IMR-90 (cell line): ENCODE measurements around the gene CEBPA. TPM values are rescaled to one million over a fixed set of nuclear protein-coding genes. Genes with fewer than 3 reads are reported as not detected.

Experiments
- ATAC-seq: fragments of 200-7000 bp; cut with Tn5 transposase; 2 replicates; pipeline ENCODE4 v1.9.1; 2020; ENCODE audit warnings: low read depth, mild to moderate bottlenecking, moderate library complexity
- BruUV-seq: library from RNA; stranded (reverse); fragments of 400-500 nt; replicated peaks from 2 replicates; lab custom pipeline; 2021; lab: Mats Ljungman, UMichigan
- CTCF ChIA-PET: fragments of 300-600 bp; formaldehyde crosslinking; extraction: SDS; loops from one replicate; lab custom pipeline; 2021; ENCODE audit warnings: antibody characterized with exemption; lab: Yijun Ruan, JAX
- POLR2A ChIA-PET: fragments of 300-600 bp; sonication (Branson Sonifier 250); formaldehyde crosslinking; loops from one replicate; lab custom pipeline; 2022; ENCODE audit warnings: antibody characterized with exemption; ENCODE audit not compliant: unreplicated experiment; lab: Charles Lee
- DNase-seq: peaks from one replicate; pipeline ENCODE4 v3.0.0; 2013
- H2AFZ ChIP-seq: replicated peaks from 2 replicates; pipeline ENCODE3; 2013; ENCODE audit warnings: low read length, mild to moderate bottlenecking; ENCODE audit not compliant: poor library complexity
- H2AK5ac ChIP-seq: 2 replicates; pipeline ENCODE4 v1.6.1; 2013; ENCODE audit warnings: low read depth, low read length, inconsistent platforms
- H2AK9ac ChIP-seq: replicated peaks from 2 replicates; pipeline ENCODE3; 2013; ENCODE audit warnings: mild to moderate bottlenecking, low read depth, low read length, moderate library complexity; ENCODE audit not compliant: poor library complexity
- H2BK120ac ChIP-seq: 2 replicates; pipeline ENCODE4 v1.6.1; 2013; ENCODE audit warnings: low read depth, low read length, inconsistent platforms
- H2BK15ac ChIP-seq: 3 replicates; pipeline ENCODE4 v1.6.1; 2013; ENCODE audit warnings: low read depth, low read length, inconsistent platforms
- H2BK20ac ChIP-seq: 2 replicates; pipeline ENCODE4 v1.6.1; 2013; ENCODE audit warnings: low read depth, mild to moderate bottlenecking, inconsistent platforms, low read length, moderate library complexity
- H2BK5ac ChIP-seq: 2 replicates; pipeline ENCODE4 v1.6.1; 2013; ENCODE audit warnings: mild to moderate bottlenecking, low read depth, low read length, inconsistent platforms; ENCODE audit not compliant: poor library complexity, severe bottlenecking
- H3K14ac ChIP-seq: replicated peaks from 2 replicates; pipeline ENCODE4 v1.6.1; 2013; ENCODE audit warnings: low read depth, low read length, inconsistent platforms
- H3K18ac ChIP-seq: 2 replicates; pipeline ENCODE4 v1.6.1; 2013; ENCODE audit warnings: low read depth, low read length, control low read depth
- H3K23ac ChIP-seq: 2 replicates; pipeline ENCODE4 v1.6.1; 2013; ENCODE audit warnings: low read depth, low read length, inconsistent platforms
- H3K27ac ChIP-seq: 2 replicates; pipeline ENCODE4 v1.5.1; 2013; ENCODE audit warnings: mild to moderate bottlenecking, control low read depth, low read length; ENCODE audit not compliant: insufficient read depth
- H3K27me3 ChIP-seq: 2 replicates; pipeline ENCODE4 v1.6.1; 2013; ENCODE audit warnings: low read length; ENCODE audit not compliant: control insufficient read depth, insufficient read depth
- H3K36me3 ChIP-seq: 2 replicates; pipeline ENCODE4 v1.6.1; 2013; ENCODE audit warnings: low read length, mixed read lengths; ENCODE audit not compliant: control insufficient read depth, insufficient read depth
- H3K4ac ChIP-seq: 2 replicates; pipeline ENCODE4 v1.6.1; 2013; ENCODE audit warnings: low read depth, low read length, inconsistent platforms
- H3K4me1 ChIP-seq: 2 replicates; pipeline ENCODE4 v1.6.1; 2013; ENCODE audit warnings: low read length, mixed read lengths; ENCODE audit not compliant: control insufficient read depth, insufficient read depth
- H3K4me2 ChIP-seq: 2 replicates; pipeline ENCODE4 v1.6.1; 2013; ENCODE audit warnings: low read depth, mild to moderate bottlenecking, control low read depth, low read length, moderate library complexity
- H3K4me3 ChIP-seq: 2 replicates; pipeline ENCODE4 v1.5.1; 2013; ENCODE audit warnings: low read depth, mild to moderate bottlenecking, control low read depth, low read length, moderate library complexity; ENCODE audit not compliant: insufficient read depth
- H3K56ac ChIP-seq: 2 replicates; pipeline ENCODE4 v1.6.1; 2013; ENCODE audit warnings: low read length, inconsistent platforms; ENCODE audit not compliant: insufficient read depth; ENCODE audit errors: extremely low read depth
- H3K79me1 ChIP-seq, 2 experiments: 2 replicates each; pipeline ENCODE4 v1.6.1; 2013; ENCODE audit warnings: low read length in 2 of 2, inconsistent platforms in 1 of 2, low read depth in 1 of 2
- H3K9ac ChIP-seq: 2 replicates; pipeline ENCODE4 v1.6.1; 2013; ENCODE audit warnings: low read depth, low read length, control low read depth
- H3K9me1 ChIP-seq: 2 replicates; pipeline ENCODE4 v1.6.1; 2013; ENCODE audit warnings: low read length, inconsistent platforms; ENCODE audit not compliant: insufficient read depth
- H3K9me3 ChIP-seq: 2 replicates; pipeline ENCODE4 v1.6.1; 2013; ENCODE audit warnings: low read length; ENCODE audit not compliant: control insufficient read depth, insufficient read depth
- H4K20me1 ChIP-seq: 2 replicates; pipeline ENCODE4 v1.6.1; 2013; ENCODE audit warnings: low read length, inconsistent platforms; ENCODE audit not compliant: insufficient read depth
- H4K5ac ChIP-seq: 2 replicates; pipeline ENCODE4 v1.6.1; 2013; ENCODE audit warnings: mild to moderate bottlenecking, low read depth, low read length, control low read depth
- H4K8ac ChIP-seq, 2 experiments: 2 replicates each; pipeline ENCODE4 v1.6.1; 2013; ENCODE audit warnings: low read depth in 2 of 2, low read length in 2 of 2, control low read depth in 1 of 2, inconsistent platforms in 1 of 2
- H4K91ac ChIP-seq: 2 replicates; pipeline ENCODE4 v1.6.1; 2013; ENCODE audit warnings: low read depth, low read length, inconsistent platforms; ENCODE audit not compliant: insufficient read depth
- BHLHE40 ChIP-seq: fragments of 150-350 bp; IDR thresholded peaks from 2 replicates; pipeline ENCODE4 v1.6.1; 2016; ENCODE audit warnings: mild to moderate bottlenecking, low read depth, low read length
- CHD1 ChIP-seq: IDR thresholded peaks from 2 replicates; pipeline ENCODE4 v1.6.1; 2012; ENCODE audit warnings: low read depth, low read length, improper control_type of control experiment
- CTCF ChIP-seq: conservative IDR thresholded peaks from 2 replicates; pipeline ENCODE4 v1.5.1; 2012; ENCODE audit warnings: mild to moderate bottlenecking, low read depth, low read length, improper control_type of control experiment
- ELK1 ChIP-seq: fragments of 150-350 bp; IDR thresholded peaks from 2 replicates; pipeline ENCODE4 v1.6.1; 2016; ENCODE audit warnings: low read depth, mild to moderate bottlenecking, low read length, moderate library complexity, borderline replicate concordance
- FOS ChIP-seq: fragments of 150-350 bp; IDR thresholded peaks from 2 replicates; pipeline ENCODE4 v1.6.1; 2016; ENCODE audit warnings: low read depth, low read length
- MAFK ChIP-seq: IDR thresholded peaks from 2 replicates; pipeline ENCODE4 v1.6.1; 2012; ENCODE audit warnings: low read depth, low read length, improper control_type of control experiment
- MAZ ChIP-seq: IDR thresholded peaks from 2 replicates; pipeline ENCODE4 v1.6.1; 2012; ENCODE audit warnings: low read depth, mild to moderate bottlenecking, low read length, improper control_type of control experiment, moderate library complexity, borderline replicate concordance
- MXI1 ChIP-seq: IDR thresholded peaks from 2 replicates; pipeline ENCODE4 v1.6.1; 2012; ENCODE audit warnings: low read depth, mild to moderate bottlenecking, low read length, moderate library complexity, borderline replicate concordance
- NFE2L2 ChIP-seq: fragments of 150-350 bp; IDR thresholded peaks from 2 replicates; pipeline ENCODE4 v1.6.1; 2016; ENCODE audit warnings: low read depth, mild to moderate bottlenecking, low read length
- POLR2A ChIP-seq: IDR thresholded peaks from 2 replicates; pipeline ENCODE4 v1.6.1; 2012; ENCODE audit warnings: mild to moderate bottlenecking, low read depth, low read length
- RAD21 ChIP-seq: IDR thresholded peaks from 2 replicates; pipeline ENCODE4 v1.6.1; 2012; ENCODE audit warnings: low read length, improper control_type of control experiment
- RFX5 ChIP-seq: IDR thresholded peaks from 2 replicates; pipeline ENCODE4 v1.8.0; 2012; ENCODE audit warnings: low read depth, mild to moderate bottlenecking, low read length, moderate library complexity
- SMC3 ChIP-seq: fragments of 150-350 bp; IDR thresholded peaks from 2 replicates; pipeline ENCODE4 v1.6.1; 2016; ENCODE audit warnings: low read depth, mild to moderate bottlenecking, antibody characterized with exemption, low read length, moderate library complexity
- USF2 ChIP-seq: fragments of 150-350 bp; IDR thresholded peaks from 2 replicates; pipeline ENCODE4 v1.6.1; 2017; ENCODE audit warnings: mild to moderate bottlenecking, antibody characterized with exemption, low read length, low read depth
- WGBS, 2 experiments: methylation state at CpG; one replicate each; pipeline versions ENCODE4 v1.1.5 to v1.1.7; 2013; ENCODE audit warnings: missing lambda C conversion rate in 2 of 2; ENCODE audit not compliant: insufficient read length in 1 of 2; ENCODE audit errors: extremely low coverage in 2 of 2; 5-methylcytosine and 5-hydroxymethylcytosine counted together
- dilution Hi-C: fragments of 300-500 bp; cut with HindIII; formaldehyde crosslinking; loops from one replicate; pipeline ENCODE4 v1.14.3; 2018; ENCODE audit warnings: low sequenced_read_pairs; ENCODE audit not compliant: unreplicated experiment
- in situ Hi-C: fragments of 300-500 bp; cut with MboI; formaldehyde crosslinking; loops from 3 replicates; pipeline ENCODE4 v1.14.3; 2019; ENCODE audit warnings: low sequenced_read_pairs, inconsistent platforms, mixed read lengths
- intact Hi-C: fragments of 100-400 bp; cut with micrococcal nuclease; formaldehyde crosslinking; loops from 2 replicates; pipeline ENCODE4 v1.10.0; 2022
- polyA plus RNA-seq, 3 experiments: library from polyadenylated mRNA; depleted of rRNA; stranded (reverse); fragments of >200 nt; gene quantifications; 2 replicates each; pipeline ENCODE4 v1.2.3, GENCODE V29; 2012; ENCODE audit warnings: low replicate concordance in 1 of 3
- total RNA-seq: library from RNA; depleted of rRNA; stranded (reverse); fragments of >200 nt; gene quantifications from 2 replicates; pipeline ENCODE4 v1.2.3, GENCODE V29; 2012

CEBPA gene
- total and polyA plus RNA-seq, 2 of the 4 experiments (the other 2 are of a cell fraction), result under 0.01 to 0.09 TPM

- intact Hi-C loops, result no loop called here
- H4K20me1 ChIP-seq, result no peaks in the 10 kb centered on the region
- no peak overlapping the region for H2AFZ ChIP-seq
- no peak overlapping the region for H4K8ac ChIP-seq
- H3K14ac ChIP-seq, result no peak overlapping the region
- peaks cover 3% of the 10 kb centered on the region; the same call in 1 of the 2 replicates for H3K4me1 ChIP-seq
- H2BK5ac ChIP-seq, result no peak overlapping the region
- H4K91ac ChIP-seq, result no peak overlapping the region
- H4K5ac ChIP-seq, result no peak overlapping the region
- H3K18ac ChIP-seq, result no peak overlapping the region
- H3K4ac ChIP-seq, result no peak overlapping the region
- ChIA-PET CTCF (no interaction called here), POLR2A (no interaction called here)
- peaks cover 35% of the 10 kb centered on the region for H3K27me3 ChIP-seq
- no peaks in the 10 kb centered on the region for H3K36me3 ChIP-seq
- no peak overlapping the region for H2BK15ac ChIP-seq
- H3K9me1 ChIP-seq, result no peaks in the 10 kb centered on the region
- no peak overlapping the region for H3K4me3 ChIP-seq
- H3K27ac ChIP-seq, result no peak overlapping the region
- no peak overlapping the region for H3K56ac ChIP-seq
- in situ Hi-C loops, result no loop called here
- DNase-seq (peak; percentile 71), ATAC-seq (peak; percentile 85)
- H2AK5ac ChIP-seq, result no peak overlapping the region
- no peak overlapping the region for H3K23ac ChIP-seq
- H3K9ac ChIP-seq, result no peak overlapping the region; the same call in 1 of the 2 replicates
- peaks cover 2% of the 10 kb centered on the region; the same call in 1 of the 2 replicates for H3K9me3 ChIP-seq
- H3K79me1 ChIP-seq, result no peaks in the 10 kb centered on the region
- no peak overlapping the region for H2BK120ac ChIP-seq
- dilution Hi-C loops, result no loop called here
- no peak overlapping the region for H2BK20ac ChIP-seq
- H3K4me2 ChIP-seq, result peak overlapping the region; percentile 16; the same call in 1 of the 2 replicates
- H2AK9ac ChIP-seq, result no peak overlapping the region
- 15% methylated on average over 10 of the region's 22 CpGs; no CpG with 5 or more reads in 1 of the 2 experiments for WGBS, 2 experiments
- BruUV-seq, result no TSS peak
- TF ChIP-seq FOS (0 out of 2 replicates have a peak, but pooled peaks have one; percentile 4), ELK1 (no peak), POLR2A (no peak), RAD21 (no peak), NFE2L2 (peak; percentile 61), SMC3 (no peak), CTCF (no peak), CHD1 (no peak), USF2 (no peak), RFX5 (no peak), BHLHE40 (no peak), MXI1 (0 out of 2 replicates have a peak, but pooled peaks have one; percentile 23), MAZ (no peak), MAFK (no peak)
Observed at GRCh38 chr19:33293255-33294057, 8.9 kb downstream of the CEBPA start.
